ENCODE results near the gene SAMD4A.

DNA sequence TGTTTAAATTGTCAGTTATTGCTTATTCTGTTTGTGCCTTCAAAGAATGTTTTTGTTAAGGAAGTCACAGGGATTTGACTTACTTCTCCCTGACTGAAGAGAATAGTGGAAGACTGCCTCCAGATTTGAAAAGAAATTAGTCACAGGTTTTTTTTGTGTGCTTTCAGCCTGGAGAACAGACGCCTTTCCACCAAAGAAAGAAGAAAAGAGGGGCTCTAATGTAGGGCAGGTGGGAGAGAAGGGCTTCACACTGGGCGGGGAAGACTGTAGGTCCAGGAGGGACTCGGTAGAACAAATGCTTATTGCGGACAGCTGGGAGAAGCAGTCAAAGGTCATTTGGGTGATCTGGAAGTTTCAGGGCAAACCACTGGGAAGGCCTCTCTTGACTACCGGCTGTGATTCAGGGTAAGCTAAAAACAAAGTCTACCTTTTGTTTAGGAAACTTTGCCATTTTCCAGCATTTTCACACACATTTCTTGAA, 76.8 kb downstream of the SAMD4A start:
- TF ChIP-seq POLR2AphosphoS5 (IDR thresholded peaks at IDR 0.05; ENCODE audit: borderline replicate concordance, low read depth, low read length), result no peak
- TF ChIP-seq EZH2 (IDR thresholded peaks at IDR 0.05), result no peak
